WTC11 (cell line): ENCODE data around the gene SRPX2. TPM values are rescaled to one million over a fixed set of nuclear protein-coding genes. Genes with fewer than 3 reads are reported as not detected.

Experiments used
- ATAC-seq: fragments of 200-7000 bp; cut with Tn5 transposase; 2 replicates; pipeline ENCODE4 v1.10.0; 2021; ENCODE audit warnings: mild to moderate bottlenecking, moderate library complexity
- CTCF ChIA-PET: fragments of 300-600 bp; sonication (Branson Sonifier 250); formaldehyde crosslinking; loops from one replicate; lab custom pipeline; 2021; ENCODE audit warnings: antibody characterized with exemption; lab: Charles Lee
- POLR2A ChIA-PET: fragments of 350-600 bp; sonication (Branson Sonifier 250); formaldehyde crosslinking; loops from one replicate; lab custom pipeline; 2021; ENCODE audit warnings: antibody characterized with exemption; lab: Charles Lee
- DNase-seq: peaks from one replicate; pipeline ENCODE4 v3.0.0; 2021; ENCODE audit warnings: low spot score
- H3K27ac Mint-ChIP-seq: 2 replicates; pipeline ENCODE4 v1.8.0; 2021; ENCODE audit warnings: mixed read lengths
- H3K27me3 Mint-ChIP-seq: 2 replicates; pipeline ENCODE4 v1.8.0; 2021; ENCODE audit warnings: low read depth, mild to moderate bottlenecking, moderate library complexity, mixed read lengths
- H3K36me3 Mint-ChIP-seq: 2 replicates; pipeline ENCODE4 v1.8.0; 2021; ENCODE audit warnings: mixed read lengths
- H3K4me1 Mint-ChIP-seq: 2 replicates; pipeline ENCODE4 v1.8.0; 2022; ENCODE audit warnings: mixed read lengths
- H3K4me3 Mint-ChIP-seq: 2 replicates; pipeline ENCODE4 v1.8.0; 2021; ENCODE audit warnings: mild to moderate bottlenecking, moderate library complexity, mixed read lengths
- H3K9me3 Mint-ChIP-seq: 2 replicates; pipeline ENCODE4 v1.8.0; 2021; ENCODE audit warnings: mixed read lengths
- CREB1 ChIP-seq: sonication (generic); formaldehyde crosslinking; IDR thresholded peaks from 2 replicates; pipeline ENCODE4 v1.8.0; 2023; ENCODE audit warnings: mild to moderate bottlenecking, missing genetic modification reagents
- CTCF ChIP-seq: fragments of 200-600 bp; IDR thresholded peaks from 2 replicates; pipeline ENCODE4 v1.8.0; 2022; ENCODE audit warnings: antibody characterized with exemption
- E2F4 ChIP-seq: sonication (generic); formaldehyde crosslinking; IDR thresholded peaks from 2 replicates; pipeline ENCODE4 v1.8.1; 2022; ENCODE audit warnings: low read depth, mild to moderate bottlenecking, moderate library complexity, missing genetic modification reagents, borderline replicate concordance
- E2F5 ChIP-seq: sonication (generic); formaldehyde crosslinking; IDR thresholded peaks from 2 replicates; pipeline ENCODE4 v1.8.1; 2022; ENCODE audit warnings: mild to moderate bottlenecking, moderate library complexity, missing genetic modification reagents
- EMX1 ChIP-seq: fragments of 250-450 bp; sonication (Bioruptor Pico); IDR thresholded peaks from 2 replicates; pipeline ENCODE4 v1.8.0; 2021; ENCODE audit warnings: mild to moderate bottlenecking
- FOXJ3 ChIP-seq: sonication (generic); formaldehyde crosslinking; IDR thresholded peaks from 2 replicates; pipeline ENCODE4 v1.9.0; 2021; ENCODE audit warnings: missing genetic modification reagents, mild to moderate bottlenecking, borderline replicate concordance
- IRF1 ChIP-seq: sonication (generic); formaldehyde crosslinking; IDR thresholded peaks from 2 replicates; pipeline ENCODE4 v1.8.0; 2023; ENCODE audit warnings: missing genetic modification reagents
- JUN ChIP-seq: sonication (generic); formaldehyde crosslinking; IDR thresholded peaks from 2 replicates; pipeline ENCODE4 v1.8.0; 2023; ENCODE audit warnings: mild to moderate bottlenecking, missing genetic modification reagents
- MLX ChIP-seq: sonication (generic); formaldehyde crosslinking; IDR thresholded peaks from 2 replicates; pipeline ENCODE4 v1.8.1; 2023; ENCODE audit warnings: mild to moderate bottlenecking, missing genetic modification reagents, moderate library complexity
- NFATC4 ChIP-seq: fragments of 250-450 bp; sonication (Bioruptor Pico); IDR thresholded peaks from 2 replicates; pipeline ENCODE4 v1.9.0; 2021; ENCODE audit warnings: mild to moderate bottlenecking
- PRRX2 ChIP-seq: fragments of 250-450 bp; sonication (Bioruptor Pico); IDR thresholded peaks from 2 replicates; pipeline ENCODE4 v1.8.0; 2021; ENCODE audit warnings: mild to moderate bottlenecking
- SMAD3 ChIP-seq: sonication (generic); formaldehyde crosslinking; IDR thresholded peaks from 2 replicates; pipeline ENCODE4 v1.8.0; 2022; ENCODE audit warnings: missing genetic modification reagents, mild to moderate bottlenecking, borderline replicate concordance
- SOX15 ChIP-seq: fragments of 250-450 bp; sonication (Bioruptor Pico); IDR thresholded peaks from 2 replicates; pipeline ENCODE4 v1.9.0; 2021; ENCODE audit warnings: mild to moderate bottlenecking
- ZBTB21 ChIP-seq: sonication (generic); formaldehyde crosslinking; IDR thresholded peaks from 2 replicates; pipeline ENCODE4 v1.8.1; 2023; ENCODE audit warnings: mild to moderate bottlenecking, missing genetic modification reagents, borderline replicate concordance
- ZNF232 ChIP-seq: sonication (generic); formaldehyde crosslinking; IDR thresholded peaks from 2 replicates; pipeline ENCODE4 v1.8.0; 2022; ENCODE audit warnings: mild to moderate bottlenecking, missing genetic modification reagents
- ZNF396 ChIP-seq: fragments of 250-450 bp; sonication (Bioruptor Pico); IDR thresholded peaks from 2 replicates; pipeline ENCODE4 v1.8.0; 2021; ENCODE audit warnings: mild to moderate bottlenecking, moderate library complexity, borderline replicate concordance
- ZSCAN18 ChIP-seq: fragments of 250-450 bp; sonication (Bioruptor Pico); IDR thresholded peaks from 2 replicates; pipeline ENCODE4 v2.1.2; 2022; ENCODE audit warnings: mild to moderate bottlenecking, moderate library complexity
- total RNA-seq: library from RNA; stranded (reverse); gene quantifications from 3 replicates; pipeline ENCODE4 v1.2.3, GENCODE V29; 2021

The SRPX2 gene
- total RNA-seq, 1 experiment from 2014 or later, result 0.24 TPM

GRCh38 chrX:100695991-100696390, 52.0 kb downstream of the SRPX2 start:
- Mint-ChIP-seq H3K4me3 (no peak overlapping the region), H3K27ac (no peak overlapping the region), H3K27me3 (peaks cover 5% of the 10 kb centered on the region; the same call in 1 of the 2 replicates), H3K4me1 (no peaks in the 10 kb centered on the region), H3K36me3 (no peaks in the 10 kb centered on the region), H3K9me3 (no peaks in the 10 kb centered on the region)
- ATAC-seq (no peak), DNase-seq (no peak)
- TF ChIP-seq ZSCAN18 (CRISPR knock-in tag), result no peak
- no peak for TF ChIP-seq CREB1 (CRISPR knock-in tag)
- no peak for TF ChIP-seq PRRX2 (CRISPR knock-in tag)
- no peak for TF ChIP-seq CTCF
- TF ChIP-seq MLX (CRISPR knock-in tag), result no peak
- TF ChIP-seq ZNF396 (CRISPR knock-in tag), result no peak
- TF ChIP-seq ZNF232 (CRISPR knock-in tag), result no peak
- TF ChIP-seq SOX15 (CRISPR knock-in tag), result no peak
- POLR2A ChIA-PET, result no interaction called here
- CTCF ChIA-PET, result no interaction called here

GRCh38 chrX:100696699-100697351, 52.8 kb downstream of the SRPX2 start:
- ATAC-seq, result no peak
- no peaks in the 10 kb centered on the region for H3K36me3 Mint-ChIP-seq
- H3K27me3 Mint-ChIP-seq, result peaks cover 5% of the 10 kb centered on the region; the same call in 1 of the 2 replicates
- no peak overlapping the region for H3K4me3 Mint-ChIP-seq
- ChIA-PET POLR2A (interaction anchor here (0.6 kb wide), 1 partner anchor 12 kb away, joined by 5 read pairs; no protein-coding TSS in a partner anchor), CTCF (interaction anchor here (0.7 kb wide), 1 partner anchor 72 kb away, joined by 4 read pairs; no protein-coding TSS in a partner anchor)
- no peaks in the 10 kb centered on the region for H3K4me1 Mint-ChIP-seq
- no peak for TF ChIP-seq JUN (CRISPR knock-in tag)
- no peak for TF ChIP-seq E2F4 (CRISPR knock-in tag)
- TF ChIP-seq ZBTB21, result no peak
- TF ChIP-seq IRF1 (CRISPR knock-in tag), result no peak
- TF ChIP-seq SMAD3, result no peak
- TF ChIP-seq E2F5, result no peak
- no peak for TF ChIP-seq FOXJ3 (CRISPR knock-in tag)
- no peak for TF ChIP-seq NFATC4 (CRISPR knock-in tag)
- no peak for TF ChIP-seq CTCF
- no peak for TF ChIP-seq EMX1 (CRISPR knock-in tag)
- no peak for TF ChIP-seq SOX15 (CRISPR knock-in tag)
- DNase-seq, result no peak
- H3K27ac Mint-ChIP-seq, result no peak overlapping the region
- H3K9me3 Mint-ChIP-seq, result no peaks in the 10 kb centered on the region
